Smooth muscle cell (in vitro differentiated cells): ENCODE results near the gene GRHL1. TPM values are rescaled to one million over a fixed set of nuclear protein-coding genes. Genes with fewer than 3 reads are reported as not detected.
"Not testable (repeated sequence)": the region's sequence is repeated elsewhere in the genome, so short reads cannot be mapped to it uniquely, and the experiment has no call there.

Experiments used
- DNase-seq: peaks from one replicate; lab custom pipeline; 2025; ENCODE audit not compliant: unreplicated experiment; lab: John Stamatoyannopoulos, UW
- H2AFZ ChIP-seq: fragments of 200-600 bp; sonication (generic); 2 replicates; pipeline ENCODE4 v1.6.0; 2016; ENCODE audit warnings: antibody characterized with exemption, low read depth, mild to moderate bottlenecking
- H3F3A ChIP-seq: fragments of 200-600 bp; sonication (generic); 2 replicates; pipeline ENCODE4 v1.6.0; 2017; ENCODE audit warnings: antibody characterized with exemption, low read depth
- H3K27ac ChIP-seq: fragments of 200-600 bp; sonication (generic); 2 replicates; pipeline ENCODE4 v1.5.1; 2016; ENCODE audit warnings: low read depth, mild to moderate bottlenecking
- H3K27me3 ChIP-seq: fragments of 200-600 bp; sonication (generic); 2 replicates; pipeline ENCODE4 v1.6.1; 2016; ENCODE audit warnings: low read depth, mild to moderate bottlenecking
- H3K36me3 ChIP-seq: fragments of 200-600 bp; sonication (generic); 2 replicates; pipeline ENCODE4 v1.5.1; 2016; ENCODE audit warnings: low read depth
- H3K4me1 ChIP-seq: fragments of 200-600 bp; sonication (generic); 2 replicates; pipeline ENCODE4 v1.5.1; 2016; ENCODE audit warnings: low read depth
- H3K4me2 ChIP-seq: fragments of 200-600 bp; sonication (generic); 2 replicates; pipeline ENCODE4 v1.6.0; 2016; ENCODE audit warnings: mild to moderate bottlenecking
- H3K4me3 ChIP-seq: fragments of 200-600 bp; sonication (generic); 2 replicates; pipeline ENCODE4 v1.5.1; 2016; ENCODE audit warnings: mild to moderate bottlenecking
- H3K79me2 ChIP-seq: fragments of 200-600 bp; sonication (generic); 2 replicates; pipeline ENCODE4 v1.6.0; 2016; ENCODE audit warnings: low read depth, mild to moderate bottlenecking
- H3K9ac ChIP-seq: fragments of 200-600 bp; sonication (generic); 2 replicates; pipeline ENCODE4 v1.6.0; 2016; ENCODE audit warnings: low read depth
- H3K9me3 ChIP-seq: fragments of 200-600 bp; sonication (generic); replicated peaks from 2 replicates; pipeline ENCODE4 v1.5.1; 2016; ENCODE audit warnings: low read depth
- H4K20me1 ChIP-seq: fragments of 200-600 bp; sonication (generic); 2 replicates; pipeline ENCODE4 v1.6.0; 2016; ENCODE audit warnings: low read depth
- CTCF ChIP-seq: fragments of 200-600 bp; sonication (generic); IDR thresholded peaks from 2 replicates; pipeline ENCODE4 v1.5.1; 2017; ENCODE audit warnings: borderline replicate concordance, mild to moderate bottlenecking, antibody characterized with exemption; ENCODE audit not compliant: insufficient read depth, poor library complexity, severe bottlenecking
- WGBS: methylation state at CpG from one replicate; pipeline ENCODE4 v1.1.7; 2016; ENCODE audit warnings: low lambda C conversion rate; 5-methylcytosine and 5-hydroxymethylcytosine counted together
- polyA plus RNA-seq: library from polyadenylated mRNA; unstranded; fragments of >200 nt; fragmentation: Nextera tagmentation; extraction: Ambion mirVana; gene quantifications from 2 replicates; pipeline ENCODE4 v1.2.1, GENCODE V29; 2016
- total RNA-seq: library from RNA; depleted of rRNA; stranded (reverse); fragments of >200 nt; gene quantifications from 2 replicates; pipeline ENCODE4 v1.2.3, GENCODE V29; 2014

Gene GRHL1
- total and polyA plus RNA-seq, 2 experiments from 2014 or later: 2.0 to 26.8 TPM

- no peak for DNase-seq
- Histone ChIP-seq H2AFZ (no peak overlapping the region), H3K27ac (no peak overlapping the region), H3K9ac (no peak overlapping the region), H3K9me3 (no peaks in the 10 kb centered on the region), H3K36me3 (no peaks in the 10 kb centered on the region), H3K4me2 (no peak overlapping the region), H3K4me3 (no peak overlapping the region), H3K79me2 (no peaks in the 10 kb centered on the region), H3K4me1 (no peaks in the 10 kb centered on the region), H3K27me3 (no peaks in the 10 kb centered on the region), H3F3A (no peaks in the 10 kb centered on the region), H4K20me1 (no peaks in the 10 kb centered on the region)
- TF ChIP-seq CTCF: no peak
- WGBS: 94% methylated on average over 24 of the region's 29 CpGs
Measured at GRCh38 chr2:10012963-10013461, 61.5 kb downstream of the GRHL1 start.

GRCh38 chr2:10013651-10014417, 62.3 kb downstream of the GRHL1 start:
- not testable (repeated sequence) for H3K27ac ChIP-seq, DNase-seq, H4K20me1 ChIP-seq, H3K79me2 ChIP-seq, H3K4me1 ChIP-seq, H3F3A ChIP-seq, H3K4me2 ChIP-seq, H3K9me3 ChIP-seq, H3K4me3 ChIP-seq, H2AFZ ChIP-seq, H3K27me3 ChIP-seq, H3K9ac ChIP-seq, H3K36me3 ChIP-seq
- 98% methylated on average over 43 of the region's 43 CpGs for WGBS

GRCh38 chr2:10014418-10015190, 63.1 kb downstream of the GRHL1 start:
- Histone ChIP-seq H3K9ac (no peak overlapping the region), H3K9me3 (no peaks in the 10 kb centered on the region), H3K27me3 (no peaks in the 10 kb centered on the region), H4K20me1 (no peaks in the 10 kb centered on the region), H3K79me2 (no peaks in the 10 kb centered on the region), H3K4me1 (no peaks in the 10 kb centered on the region), H3K4me2 (no peak overlapping the region), H3F3A (no peaks in the 10 kb centered on the region), H3K27ac (no peak overlapping the region), H3K4me3 (no peak overlapping the region), H2AFZ (no peak overlapping the region), H3K36me3 (no peaks in the 10 kb centered on the region)
- no peak for DNase-seq
- no peak for TF ChIP-seq CTCF
- WGBS: 97% methylated on average over 34 of the region's 42 CpGs

- not testable (repeated sequence) for H3K79me2 ChIP-seq, H3K27me3 ChIP-seq, H2AFZ ChIP-seq, H3K4me1 ChIP-seq, H3F3A ChIP-seq, H4K20me1 ChIP-seq, H3K9me3 ChIP-seq, H3K4me3 ChIP-seq, H3K27ac ChIP-seq, H3K4me2 ChIP-seq, H3K9ac ChIP-seq, DNase-seq, H3K36me3 ChIP-seq
- WGBS: 97% methylated on average over 16 of the region's 44 CpGs
Measured at GRCh38 chr2:10015376-10015989, 64.0 kb downstream of the GRHL1 start.
